ENCODE data around the gene ENTPD1. TPM values are rescaled to one million over a fixed set of nuclear protein-coding genes. Genes with fewer than 3 reads are reported as not detected.

The ENTPD1 gene
- total and polyA plus RNA-seq, 9 of the 15 experiments (the other 6 are each of a cell fraction or from before 2014, with no cell fraction given) = 0.07 to 1.5 (median 0.37) TPM

DNA sequence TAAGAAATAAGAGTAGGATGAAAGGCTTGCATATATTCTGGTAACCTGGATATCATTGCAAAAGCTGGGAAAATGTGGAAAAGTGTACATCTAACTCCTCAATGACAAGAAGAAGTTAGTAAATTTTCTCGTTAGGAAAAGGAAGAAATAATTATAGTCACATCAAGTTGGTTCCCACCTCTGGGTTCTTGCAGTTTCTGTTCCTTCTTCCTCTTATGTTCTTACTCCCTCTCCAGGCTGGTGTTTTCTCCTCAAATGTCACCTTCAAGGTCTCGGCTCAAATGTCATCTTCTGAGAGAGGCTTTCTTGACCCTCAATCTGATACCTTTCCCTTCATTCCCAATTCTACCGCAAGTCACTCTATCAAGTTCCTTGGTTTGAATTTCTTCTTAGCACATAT is 64.4 kb downstream of the ENTPD1 start:
- ATAC-seq (no peak), FAIRE-seq (no peak), DNase-seq (ENCODE audit: extremely low read depth in 1 of 4, low spot score in 3 of 4) (no peak)
- Histone ChIP-seq H4K20me1 (replicated peaks; ENCODE audit: control insufficient read depth, insufficient read depth, low read length) (no peaks in the 10 kb centered on the region), H3K9ac (ENCODE audit: insufficient read depth in 1 of 2, low read depth in 2 of 2, low read length in 2 of 2) (no peak overlapping the region), H3K27me3 (ENCODE audit: control insufficient read depth in 2 of 2, insufficient read depth in 2 of 2, low read length in 2 of 2) (no peaks in the 10 kb centered on the region), H3K79me2 (ENCODE audit: control insufficient read depth, insufficient read depth, low read length) (no peaks in the 10 kb centered on the region), H3K4me2 (ENCODE audit: insufficient read depth, low read length) (no peak overlapping the region), H3K4me1 (replicated peaks in 1 of 2; ENCODE audit: control insufficient read depth in 2 of 2, insufficient read depth in 2 of 2, low read length in 2 of 2) (no peaks in the 10 kb centered on the region), H3K9me1 (ENCODE audit: control insufficient read depth, insufficient read depth, low read length) (no peaks in the 10 kb centered on the region), H3K4me3 (no peak overlapping the region), H3K9me3 (replicated peaks; ENCODE audit: control insufficient read depth, insufficient read depth, low read depth, low read length) (no peaks in the 10 kb centered on the region), H3K27ac (ENCODE audit: extremely low read depth, low read depth, low read length) (no peak overlapping the region), H3K36me3 (ENCODE audit: control insufficient read depth, insufficient read depth, low read length) (no peaks in the 10 kb centered on the region), H2AFZ (ENCODE audit: low read depth, low read length) (no peak overlapping the region)
- intact Hi-C loops (cut with micrococcal nuclease) = no loop called here
- TF ChIP-seq TBL1XR1 (IDR thresholded peaks at IDR 0.05; ENCODE audit: low read length in 2 of 2) = no peak
- TF ChIP-seq ARHGAP35 (IDR thresholded peaks at IDR 0.05; ENCODE audit: partially characterized antibody) = no peak
- no peak for TF ChIP-seq FOXJ3 (CRISPR knock-in tag; IDR thresholded peaks at IDR 0.05)
- TF ChIP-seq ZNF507 (tag; conservative IDR thresholded peaks at IDR 0.05) = no peak
- no peak for TF ChIP-seq RBFOX2 (IDR thresholded peaks at IDR 0.05; ENCODE audit: low read depth, low read length)
- no peak for TF ChIP-seq HDGF (IDR thresholded peaks at IDR 0.05)
- BruUV-seq (replicated peaks) = no TSS peak
- 0% methylated on average over 3 of the region's 3 CpGs for WGBS (ENCODE audit: insufficient coverage, low coverage, missing lambda C conversion rate)
- in situ Hi-C loops (cut with MboI) = no loop called here
- CTCF ChIA-PET (ENCODE audit: low intra/inter-chr PET ratio) = no interaction called here
- POLR2A ChIA-PET = no interaction called here

DNA sequence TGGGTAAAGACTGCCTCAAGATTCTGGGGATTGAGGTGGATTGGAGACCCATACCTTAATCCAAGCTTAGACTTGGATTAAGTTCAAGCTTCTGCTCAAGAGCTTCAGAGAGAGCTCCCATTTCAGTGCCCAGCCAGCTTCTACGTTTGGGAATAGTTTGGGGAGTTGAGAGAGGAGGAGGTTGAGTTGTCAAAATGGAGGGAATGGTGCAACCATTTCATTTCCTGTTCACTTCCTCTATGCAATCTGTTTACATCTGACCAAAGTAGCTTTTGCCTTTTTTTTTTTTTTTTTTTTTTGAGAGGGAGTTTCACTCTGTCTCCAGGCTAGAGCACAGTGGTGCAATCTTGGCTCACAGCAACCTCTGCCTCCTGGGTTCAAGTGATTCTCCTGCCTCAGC is 65.8 kb downstream of the ENTPD1 start:
- Histone ChIP-seq H3K27ac (ENCODE audit: extremely low read depth, low read depth, low read length) (no peak overlapping the region), H4K20me1 (replicated peaks; ENCODE audit: control insufficient read depth, insufficient read depth, low read length) (no peaks in the 10 kb centered on the region), H3K9me3 (replicated peaks; ENCODE audit: control insufficient read depth, insufficient read depth, low read depth, low read length) (no peaks in the 10 kb centered on the region), H3K79me2 (ENCODE audit: control insufficient read depth, insufficient read depth, low read length) (no peaks in the 10 kb centered on the region), H3K9ac (ENCODE audit: insufficient read depth in 1 of 2, low read depth in 2 of 2, low read length in 2 of 2) (no peak overlapping the region), H3K4me2 (ENCODE audit: insufficient read depth, low read length) (no peak overlapping the region), H3K4me1 (replicated peaks in 1 of 2; ENCODE audit: control insufficient read depth in 2 of 2, insufficient read depth in 2 of 2, low read length in 2 of 2) (no peaks in the 10 kb centered on the region), H2AFZ (ENCODE audit: low read depth, low read length) (no peak overlapping the region), H3K4me3 (no peak overlapping the region), H3K36me3 (ENCODE audit: control insufficient read depth, insufficient read depth, low read length) (no peaks in the 10 kb centered on the region), H3K9me1 (ENCODE audit: control insufficient read depth, insufficient read depth, low read length) (no peaks in the 10 kb centered on the region), H3K27me3 (ENCODE audit: control insufficient read depth in 2 of 2, insufficient read depth in 2 of 2, low read length in 2 of 2) (no peaks in the 10 kb centered on the region)
- POLR2A ChIA-PET = no interaction called here
- DNase-seq (ENCODE audit: extremely low read depth in 1 of 4, low spot score in 3 of 4) = no peak
- in situ Hi-C loops (cut with MboI) = no loop called here
- intact Hi-C loops (cut with micrococcal nuclease) = no loop called here
- TF ChIP-seq MCM5 (IDR thresholded peaks at IDR 0.05; ENCODE audit: low read depth) (no peak), SMARCC2 (IDR thresholded peaks at IDR 0.05; ENCODE audit: low read depth) (no peak), SMAD2 (IDR thresholded peaks at IDR 0.05; ENCODE audit: low read depth, low read length) (no peak), ZSCAN32 (CRISPR knock-in tag; IDR thresholded peaks at IDR 0.05) (no peak), BRF1 (IDR thresholded peaks at IDR 0.05; ENCODE audit: borderline replicate concordance, extremely low read depth, insufficient read length) (no peak), NKRF (IDR thresholded peaks at IDR 0.05; ENCODE audit: borderline replicate concordance) (no peak), CEBPB (tag; IDR thresholded peaks at IDR 0.05) (no peak), CEBPG (CRISPR knock-in tag; IDR thresholded peaks at IDR 0.05) (no peak), CEBPG (tag; conservative IDR thresholded peaks at IDR 0.05 in 1 of 2, IDR thresholded peaks at IDR 0.05 in 1 of 2) (no peak), ZBTB26 (CRISPR knock-in tag; IDR thresholded peaks at IDR 0.05) (no peak)
- BruUV-seq (replicated peaks) = no TSS peak
- FAIRE-seq = no peak
- WGBS (ENCODE audit: insufficient coverage, low coverage, missing lambda C conversion rate) = 0% methylated on average over 1 of the region's 1 CpG
- CTCF ChIA-PET (ENCODE audit: low intra/inter-chr PET ratio) = no interaction called here
- no peak for ATAC-seq

Data from K562 (cell line).